ENCODE measurements around the gene EPX.

The EPX gene

GRCh38 chr17:58207451-58207850 lies 14.9 kb downstream of the EPX start:
- no peak overlapping the region for H3K27ac ChIP-seq
- TF ChIP-seq ZFX (IDR thresholded peaks at IDR 0.05; ENCODE audit: borderline replicate concordance) = no peak
- TF ChIP-seq CTCF (IDR thresholded peaks at IDR 0.05) = no peak

GRCh38 chr17:58208344-58208743 lies 15.8 kb downstream of the EPX start:
- TF ChIP-seq ZFX (IDR thresholded peaks at IDR 0.05; ENCODE audit: borderline replicate concordance) = no peak
- TF ChIP-seq CTCF (IDR thresholded peaks at IDR 0.05) = no peak
- H3K27ac ChIP-seq = no peak overlapping the region

- TF ChIP-seq ZFX (IDR thresholded peaks at IDR 0.05; ENCODE audit: borderline replicate concordance) (no peak), CTCF (IDR thresholded peaks at IDR 0.05) (peak; percentile 25; the same call in 1 of the 2 replicates)
- no peak overlapping the region for H3K27ac ChIP-seq
Measured at GRCh38 chr17:58210922-58211321, 18.4 kb downstream of the EPX start.

- H3K27ac ChIP-seq = no peak overlapping the region
- no peak for TF ChIP-seq ZFX (IDR thresholded peaks at IDR 0.05; ENCODE audit: borderline replicate concordance)
- TF ChIP-seq CTCF (IDR thresholded peaks at IDR 0.05) = no peak
Measured at GRCh38 chr17:58215685-58216084, 23.2 kb downstream of the EPX start.

- no peak overlapping the region for H3K27ac ChIP-seq
- TF ChIP-seq ZFX (IDR thresholded peaks at IDR 0.05; ENCODE audit: borderline replicate concordance) (no peak), CTCF (IDR thresholded peaks at IDR 0.05) (no peak)
Measured at GRCh38 chr17:58217766-58218165, 25.2 kb downstream of the EPX start.

GRCh38 chr17:58219007-58219788 lies 26.7 kb downstream of the EPX start, which contains the start of gene MKS1:
Gene MKS1 (minus strand): TSS chr17:58219255. CDS start chr17:58219230, 25 bp downstream.
- TF ChIP-seq ZFX (IDR thresholded peaks at IDR 0.05; ENCODE audit: borderline replicate concordance) (no peak), CTCF (IDR thresholded peaks at IDR 0.05) (peak; percentile 69)
- H3K27ac ChIP-seq = peak within 1 kb of the TSS; percentile 63

GRCh38 chr17:58219789-58220183 lies 27.3 kb downstream of the EPX start:
- TF ChIP-seq ZFX (IDR thresholded peaks at IDR 0.05; ENCODE audit: borderline replicate concordance) (no peak), CTCF (IDR thresholded peaks at IDR 0.05) (no peak)
- peak overlapping the region; percentile 63 for H3K27ac ChIP-seq
